Neural cell (in vitro differentiated cells): ENCODE measurements around the gene LPA.
"Not testable (repeated sequence)": the region's sequence is repeated elsewhere in the genome, so short reads cannot be mapped to it uniquely, and the experiment has no call there.

Experiments used
- CTCF ChIP-seq: fragments of 450-650 bp; IDR thresholded peaks from 2 replicates; pipeline ENCODE4 v1.5.1; 2014; ENCODE audit warnings: antibody characterized with exemption, mild to moderate bottlenecking, moderate library complexity; ENCODE audit not compliant: poor library complexity, severe bottlenecking
- EZH2 ChIP-seq: fragments of 200-600, 300-800 bp; shearing (Covaris generic), sonication (generic); IDR thresholded peaks from 2 replicates; pipeline ENCODE4 v1.6.1; 2014; ENCODE audit warnings: antibody characterized with exemption, low read length, borderline replicate concordance, mild to moderate bottlenecking; ENCODE audit not compliant: insufficient read depth, poor library complexity, severe bottlenecking
- MXI1 ChIP-seq: fragments of 450-650 bp; conservative IDR thresholded peaks from 2 replicates; pipeline ENCODE4 v1.6.1; 2014; ENCODE audit warnings: antibody characterized with exemption, mild to moderate bottlenecking; ENCODE audit not compliant: poor library complexity, severe bottlenecking
- SMC3 ChIP-seq: fragments of 450-650 bp; conservative IDR thresholded peaks from 2 replicates; pipeline ENCODE4 v1.6.1; 2014; ENCODE audit warnings: antibody characterized with exemption, mild to moderate bottlenecking, moderate library complexity; ENCODE audit not compliant: poor library complexity
- TAF1 ChIP-seq: IDR thresholded peaks from 2 replicates; pipeline ENCODE4 v1.6.1; 2012; ENCODE audit warnings: low read depth

- not testable (repeated sequence) for TF ChIP-seq MXI1, CTCF, EZH2, SMC3, TAF1
Measured at GRCh38 chr6:160664198-160664597, at the start of gene LPA.
